HG02571 (cell line): ENCODE data around the gene KIAA0513.
"Not testable (repeated sequence)": the region's sequence is repeated elsewhere in the genome, so short reads cannot be mapped to it uniquely, and the experiment has no call there.

ENCODE experiments used
- ATAC-seq: cut with Tn5 transposase; IDR thresholded peaks from one replicate; pipeline ENCODE4 v1.9.1; 2021; ENCODE audit warnings: mild to moderate bottlenecking, moderate library complexity; ENCODE audit not compliant: unreplicated experiment

KIAA0513 gene

GRCh38 chr16:85105475-85105874 is 77.9 kb downstream of the KIAA0513 start:
- ATAC-seq = no peak

- ATAC-seq = no peak
These were observed 79.5 kb downstream of the KIAA0513 start for GRCh38 chr16:85107083-85107482.

GRCh38 chr16:85107532-85107931 is 79.9 kb downstream of the KIAA0513 start:
- ATAC-seq = no peak

GRCh38 chr16:85110105-85110504 is 82.5 kb downstream of the KIAA0513 start:
- no peak for ATAC-seq

GRCh38 chr16:85111184-85111583 is 83.6 kb downstream of the KIAA0513 start:
- ATAC-seq = no peak

GRCh38 chr16:85112364-85112763 is 84.8 kb downstream of the KIAA0513 start, which contains the start of gene CIBAR2:
Gene CIBAR2, minus strand, starts transcription at chr16:85112472. Its CDS starts 120 bp downstream, at chr16:85112352.
- ATAC-seq = no peak

- ATAC-seq = no peak
These were observed 85.7 kb downstream of the KIAA0513 start for GRCh38 chr16:85113168-85113733.

GRCh38 chr16:85113913-85114312 is 86.3 kb downstream of the KIAA0513 start:
- no peak for ATAC-seq

GRCh38 chr16:85114909-85115567 is 87.4 kb downstream of the KIAA0513 start:
- no peak for ATAC-seq

GRCh38 chr16:85117418-85117817 is 89.8 kb downstream of the KIAA0513 start:
- ATAC-seq = no peak

- no peak for ATAC-seq
These were observed 92.4 kb downstream of the KIAA0513 start for GRCh38 chr16:85120006-85120340.

- not testable (repeated sequence) for ATAC-seq
These were observed 95.8 kb downstream of the KIAA0513 start for GRCh38 chr16:85123441-85123840.

GRCh38 chr16:85123891-85124635 is 96.5 kb downstream of the KIAA0513 start:
- no peak for ATAC-seq

- ATAC-seq = no peak
These were observed 97.2 kb downstream of the KIAA0513 start for GRCh38 chr16:85124636-85125346.

- no peak for ATAC-seq
These were observed 98.2 kb downstream of the KIAA0513 start for GRCh38 chr16:85125570-85126393.

- no peak for ATAC-seq
These were observed 98.8 kb downstream of the KIAA0513 start for GRCh38 chr16:85126394-85126704.

GRCh38 chr16:85126705-85127378 is 99.2 kb downstream of the KIAA0513 start:
- ATAC-seq = no peak

- no peak for ATAC-seq
These were observed 99.8 kb downstream of the KIAA0513 start for GRCh38 chr16:85127379-85127723.

- no peak for ATAC-seq
These were observed 100.7 kb downstream of the KIAA0513 start for GRCh38 chr16:85128079-85128837.
